KBM-7 (cell line): ENCODE data around the gene DPCD.
"Not testable (repeated sequence)": the region's sequence is repeated elsewhere in the genome, so short reads cannot be mapped to it uniquely, and the experiment has no call there.

Source experiments
- DNase-seq: peaks from one replicate; pipeline ENCODE4 v3.0.0-alpha.2; 2015
- in situ Hi-C: fragments of 300-500 bp; cut with MboI; formaldehyde crosslinking; loops from 2 replicates; pipeline ENCODE4 v1.14.3; 2020; ENCODE audit warnings: low sequenced_read_pairs, low pct_unique_long_range_greater_than_20kb, mixed read lengths

DPCD gene

GRCh38 chr10:101614663-101615524 lies 26.8 kb downstream of the DPCD start:
- no peak for DNase-seq
- in situ Hi-C loops = no loop called here

GRCh38 chr10:101615525-101616116 lies 27.5 kb downstream of the DPCD start:
- in situ Hi-C loops = no loop called here
- no peak for DNase-seq

DNA sequence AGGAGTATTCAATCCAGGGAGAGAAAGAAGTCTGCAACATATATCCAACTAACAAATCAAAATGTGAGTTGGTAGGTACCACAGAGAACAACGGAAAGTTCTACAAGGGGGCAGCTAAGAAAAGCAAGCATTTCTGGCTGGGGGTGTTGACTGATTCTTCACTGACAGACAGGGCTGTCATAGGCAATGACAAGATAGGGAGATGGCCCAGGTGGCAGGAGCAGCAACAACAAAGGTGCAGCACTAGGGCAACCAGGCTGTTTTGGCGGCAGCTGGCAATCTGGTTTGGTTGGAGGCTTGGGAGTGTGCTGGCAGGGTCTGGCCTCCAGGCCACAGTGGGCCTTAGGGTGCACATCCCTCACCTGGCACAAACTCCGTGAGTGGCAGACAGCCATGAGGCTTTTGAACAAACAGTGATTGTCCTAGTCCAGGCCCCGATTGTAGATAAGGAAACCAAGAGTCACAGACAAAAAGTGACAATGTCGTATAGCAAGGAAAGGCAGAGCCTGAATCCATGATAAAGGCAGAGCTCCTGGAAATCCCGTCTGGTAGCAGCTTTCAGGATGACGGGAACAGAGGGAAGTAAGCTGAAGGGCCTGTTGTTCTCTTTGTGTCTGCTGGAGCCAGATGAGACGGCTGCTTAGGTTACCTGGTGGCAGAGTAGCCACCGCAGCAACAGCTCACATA lies 28.4 kb downstream of the DPCD start:
- in situ Hi-C loops = no loop called here
- no peak for DNase-seq

DNA sequence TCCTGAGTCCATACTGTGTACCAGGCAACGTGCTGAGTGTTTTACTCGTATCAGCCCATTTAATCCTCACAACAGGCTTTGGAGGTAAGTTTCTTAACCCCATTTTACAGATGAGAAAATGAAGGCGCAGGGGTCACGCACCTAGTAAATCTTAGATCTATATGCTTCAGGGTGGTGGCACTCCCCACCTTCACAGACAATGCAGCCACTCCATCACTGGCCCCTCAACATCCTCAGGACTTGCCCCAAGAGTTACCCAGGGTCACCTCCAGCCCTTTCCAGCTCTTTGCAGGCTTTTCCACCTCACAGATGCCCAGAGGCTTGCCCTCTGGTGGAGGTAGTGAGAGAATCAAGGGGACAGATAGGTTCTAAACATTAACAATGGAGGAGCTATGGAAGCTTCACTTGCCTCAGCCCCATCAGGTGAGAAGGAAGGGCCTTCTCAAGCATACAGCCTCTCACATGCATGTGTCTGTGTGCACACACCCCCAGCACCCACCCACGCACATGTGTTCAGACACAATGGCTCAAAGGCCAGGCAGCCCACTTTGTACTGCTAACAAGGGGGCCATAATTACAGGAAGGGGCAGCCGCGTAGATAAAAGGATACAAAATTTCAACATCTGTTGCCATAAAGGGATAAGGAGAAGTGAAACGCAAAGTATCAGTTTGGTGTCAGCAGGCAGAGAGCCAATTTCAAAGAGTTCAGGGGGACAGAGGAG lies 29.1 kb downstream of the DPCD start:
- in situ Hi-C loops = no loop called here
- DNase-seq = peak; percentile 69

DNA sequence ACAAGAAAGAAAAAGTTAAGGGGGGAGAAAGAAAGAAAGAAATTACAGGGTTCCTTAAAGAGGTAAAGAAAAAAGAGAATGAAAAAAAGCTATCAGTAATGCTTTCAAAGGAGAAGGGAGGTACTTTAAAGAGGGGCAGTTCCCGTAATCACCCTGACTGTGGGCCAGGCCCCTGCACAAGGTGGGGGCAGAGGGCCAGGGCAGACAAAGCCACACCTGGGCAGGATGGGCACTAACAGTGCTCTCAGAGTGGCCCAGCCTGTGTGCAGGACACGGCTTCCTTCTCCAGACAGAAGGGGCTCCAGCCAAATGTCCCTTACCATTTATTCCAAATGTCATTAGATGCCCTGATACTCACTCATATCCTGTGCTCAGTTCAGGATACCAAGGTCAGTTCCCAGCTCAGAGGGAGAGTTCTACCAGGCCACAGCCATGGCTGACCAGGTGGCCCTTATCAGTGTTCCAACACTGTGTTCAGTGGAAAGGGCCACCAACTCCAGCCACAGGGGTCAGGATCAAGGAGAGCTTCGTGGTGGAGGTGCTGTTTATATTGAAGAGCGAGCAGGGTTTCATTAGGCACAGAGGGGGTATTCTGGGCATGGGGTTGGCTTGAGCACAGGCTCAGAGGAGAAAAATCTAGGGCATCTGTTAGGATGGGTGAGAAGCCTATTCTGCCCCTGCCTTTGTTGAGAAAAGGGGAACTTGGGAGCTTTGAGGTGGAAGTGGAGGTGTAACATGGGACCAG lies 29.9 kb downstream of the DPCD start:
- DNase-seq = peak; percentile 3
- in situ Hi-C loops = no loop called here

GRCh38 chr10:101618871-101619270 lies 30.8 kb downstream of the DPCD start:
- DNase-seq = no peak
- in situ Hi-C loops = no loop called here

DNA sequence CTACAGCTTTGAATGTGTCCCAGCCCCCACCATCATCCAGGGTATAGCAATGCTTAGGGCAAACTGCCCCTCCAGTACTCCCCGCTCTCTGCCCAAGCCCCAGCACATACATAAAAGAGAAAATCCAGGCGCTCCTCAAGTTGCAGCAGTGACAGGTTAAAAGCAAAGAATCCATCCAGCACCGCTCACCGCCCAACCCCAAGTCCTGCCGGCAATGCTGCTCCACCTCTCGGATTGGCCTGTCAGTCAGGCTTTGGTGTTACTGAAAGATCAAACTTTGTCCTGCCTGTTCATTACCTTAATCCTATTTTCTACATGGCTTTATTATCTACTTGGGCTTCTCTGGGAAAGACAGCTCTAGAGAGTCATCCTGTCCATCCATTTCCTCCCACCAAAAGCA lies 31.9 kb downstream of the DPCD start:
- in situ Hi-C loops = no loop called here
- no peak for DNase-seq

DNA sequence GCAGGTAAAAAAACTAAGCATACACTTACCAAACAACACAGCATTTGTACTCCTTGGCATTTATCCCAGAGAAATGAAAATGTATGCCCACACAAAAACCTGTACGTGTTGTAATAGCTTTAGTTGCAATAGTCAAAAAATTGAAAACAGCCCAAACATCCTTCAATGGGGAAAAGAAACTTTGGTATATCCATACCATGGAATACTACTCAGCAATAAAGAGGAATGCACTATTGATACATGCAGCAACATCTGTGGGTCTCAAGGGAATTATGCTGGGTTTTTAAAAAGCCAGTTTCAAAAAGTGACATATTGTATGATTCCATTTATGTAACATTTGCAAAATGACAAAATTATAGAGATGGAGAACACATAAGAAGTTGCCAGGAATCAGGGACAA lies 35.4 kb downstream of the DPCD start:
- in situ Hi-C loops = no loop called here
- DNase-seq = no peak

DNA sequence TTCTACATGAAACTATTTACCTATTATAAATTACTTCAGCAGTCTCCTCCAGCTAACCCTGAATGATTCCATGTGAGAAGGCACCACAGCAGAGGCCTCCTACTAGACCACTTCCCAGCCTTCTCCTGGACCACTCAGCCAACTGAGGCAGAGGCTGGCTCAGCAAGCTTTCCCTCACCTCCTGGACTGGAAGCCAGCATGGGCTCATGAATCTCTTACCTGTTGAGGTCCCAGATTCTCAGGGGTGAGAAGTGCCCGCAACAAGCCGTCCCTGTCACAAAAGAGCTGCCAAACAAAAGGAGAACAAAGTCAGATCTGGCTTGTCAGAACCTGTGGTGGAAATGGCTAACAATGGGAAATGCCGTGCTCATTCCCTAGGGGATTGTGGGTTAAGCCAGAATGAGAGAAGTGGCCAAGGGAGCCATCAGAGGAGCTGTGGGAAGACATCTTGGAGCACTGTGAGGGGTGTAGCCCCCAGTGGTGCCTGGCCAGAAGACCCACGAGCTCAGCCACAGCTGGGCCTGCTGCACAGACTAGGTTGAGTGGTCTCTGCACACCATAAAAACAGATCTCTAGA lies 36.5 kb downstream of the DPCD start:
- DNase-seq = no peak
- in situ Hi-C loops = no loop called here

DNA sequence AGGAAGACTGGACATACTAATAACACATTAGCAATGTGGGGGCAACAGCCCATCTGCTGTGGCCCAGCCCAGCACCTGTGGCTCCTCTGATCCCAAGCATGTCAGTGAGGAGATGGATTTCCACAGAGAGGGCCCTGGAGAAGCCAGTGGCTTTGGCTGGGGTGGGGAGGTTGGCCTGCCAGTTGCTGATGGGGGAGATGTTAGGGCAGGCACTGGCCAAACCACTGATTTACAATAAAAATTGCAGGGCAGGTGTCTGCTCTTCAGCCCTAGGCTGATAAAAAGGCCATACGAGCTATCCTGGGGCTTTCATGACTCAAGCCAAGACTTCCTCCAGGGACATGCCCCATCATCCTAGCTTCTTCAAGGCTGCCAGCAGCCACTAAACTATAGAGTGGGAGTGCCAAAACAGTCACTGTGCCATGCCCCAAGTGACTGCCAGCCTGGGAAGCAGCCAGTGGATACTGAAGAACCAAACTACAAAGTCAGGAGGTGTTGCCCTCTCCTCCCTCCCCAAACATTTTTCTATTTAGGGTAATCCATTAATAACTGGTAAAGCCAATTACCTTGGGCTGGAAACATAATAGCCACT lies 37.8 kb downstream of the DPCD start:
- in situ Hi-C loops = no loop called here
- no peak for DNase-seq

GRCh38 chr10:101629837-101630632 lies 41.9 kb downstream of the DPCD start:
- in situ Hi-C loops = no loop called here
- DNase-seq = no peak

DNA sequence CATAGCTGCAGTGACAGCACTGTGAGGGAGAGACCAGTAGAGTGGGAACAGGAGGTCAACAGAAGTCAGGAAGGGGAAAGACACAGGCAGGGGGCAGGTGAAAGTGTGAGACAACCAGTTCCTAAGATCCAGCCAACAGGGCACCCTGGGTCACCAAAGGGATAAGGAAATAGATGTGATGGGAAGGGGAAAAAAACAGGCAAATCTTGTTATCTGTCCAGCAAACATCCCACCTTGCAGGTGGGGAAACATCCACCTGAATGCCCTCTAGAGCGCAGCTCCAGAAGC lies 42.5 kb downstream of the DPCD start:
- DNase-seq = no peak
- in situ Hi-C loops = no loop called here

GRCh38 chr10:101631821-101632475 lies 43.8 kb downstream of the DPCD start:
- in situ Hi-C loops = no loop called here
- no peak for DNase-seq

- in situ Hi-C loops, DNase-seq: not testable (repeated sequence)
Observed at GRCh38 chr10:101633510-101633909, 45.4 kb downstream of the DPCD start.

DNA sequence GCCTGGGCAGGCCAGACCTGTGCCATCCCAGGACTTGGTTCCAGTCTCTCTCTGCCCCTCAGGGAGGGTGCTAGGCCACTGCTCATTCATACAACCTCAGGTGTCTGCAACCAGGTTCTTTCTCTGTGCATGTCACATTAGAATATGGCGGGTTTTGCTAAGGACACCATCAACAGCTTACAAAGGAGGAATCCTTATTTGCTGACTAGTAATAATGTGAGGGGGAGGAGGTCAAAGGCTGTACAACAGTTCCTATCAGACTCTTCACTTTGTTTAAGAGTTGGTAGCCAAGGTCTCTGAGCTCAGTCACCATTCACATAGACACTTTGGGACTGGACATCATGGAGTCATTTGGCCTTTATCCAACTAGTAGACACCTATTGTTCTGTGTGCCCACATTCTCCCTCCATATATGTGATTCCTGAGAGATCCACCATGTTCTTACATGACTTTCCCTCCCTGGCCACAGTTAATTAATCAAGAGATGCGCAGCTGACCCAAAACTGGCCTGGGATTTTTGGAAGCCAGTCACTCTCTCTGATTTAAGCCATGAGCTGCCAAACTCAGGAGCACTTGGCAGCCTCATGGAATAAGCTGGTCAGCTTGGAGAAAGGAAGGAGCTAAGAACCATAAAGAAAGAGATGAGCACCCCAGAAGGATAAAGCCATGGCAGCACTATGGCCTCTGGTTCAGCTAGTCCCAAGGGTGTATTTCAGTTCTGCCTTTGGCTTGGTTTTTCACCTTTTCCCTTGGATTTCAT lies 51.2 kb downstream of the DPCD start:
- in situ Hi-C loops = no loop called here
- DNase-seq = no peak

GRCh38 chr10:101643546-101643945 lies 55.4 kb downstream of the DPCD start:
- in situ Hi-C loops = no loop called here
- no peak for DNase-seq

GRCh38 chr10:101644002-101644401 lies 55.9 kb downstream of the DPCD start:
- in situ Hi-C loops = no loop called here
- no peak for DNase-seq
